Measurements from ENCODE around the gene SLC40A1. TPM values are rescaled to one million over a fixed set of nuclear protein-coding genes. Genes with fewer than 3 reads are reported as not detected.

The SLC40A1 gene
- total and polyA plus RNA-seq, 2 of the 13 experiments (the other 11 are each of a cell fraction or from before 2014, with no cell fraction given): 10.6 to 24.9 TPM

DNA sequence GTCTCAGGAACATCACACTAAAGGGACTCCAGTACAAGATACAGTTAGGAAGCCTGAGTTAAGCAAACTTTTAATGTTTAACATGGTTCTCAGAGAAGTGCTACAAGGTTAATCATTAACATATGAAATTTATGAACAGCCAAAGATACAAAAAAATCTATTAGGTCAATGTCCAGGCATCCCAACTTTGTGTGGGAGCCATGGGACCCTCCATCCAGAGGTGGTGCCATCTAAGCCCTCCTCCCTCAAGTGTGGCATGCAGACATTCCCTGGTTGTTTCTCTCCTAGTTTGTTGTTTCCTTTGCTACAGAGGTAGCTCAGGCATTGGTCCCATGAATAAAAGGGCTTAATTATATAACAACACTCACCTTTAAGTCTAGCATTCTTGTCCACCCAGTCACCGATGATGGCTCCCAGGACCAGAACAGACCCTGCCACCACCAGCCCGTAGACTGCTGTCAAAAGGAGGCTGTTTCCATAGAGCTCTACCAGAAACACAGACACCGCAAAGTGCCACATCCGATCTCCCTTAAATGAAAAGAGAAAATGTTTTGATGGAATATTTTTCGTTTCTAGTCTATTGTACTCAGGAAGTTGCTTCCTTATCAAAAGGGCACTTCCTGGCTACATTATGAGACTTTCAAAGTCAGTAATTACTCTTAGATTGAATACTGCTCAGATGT lies 5.7 kb downstream of the SLC40A1 start (continued):
- TF ChIP-seq, protein P1, sequence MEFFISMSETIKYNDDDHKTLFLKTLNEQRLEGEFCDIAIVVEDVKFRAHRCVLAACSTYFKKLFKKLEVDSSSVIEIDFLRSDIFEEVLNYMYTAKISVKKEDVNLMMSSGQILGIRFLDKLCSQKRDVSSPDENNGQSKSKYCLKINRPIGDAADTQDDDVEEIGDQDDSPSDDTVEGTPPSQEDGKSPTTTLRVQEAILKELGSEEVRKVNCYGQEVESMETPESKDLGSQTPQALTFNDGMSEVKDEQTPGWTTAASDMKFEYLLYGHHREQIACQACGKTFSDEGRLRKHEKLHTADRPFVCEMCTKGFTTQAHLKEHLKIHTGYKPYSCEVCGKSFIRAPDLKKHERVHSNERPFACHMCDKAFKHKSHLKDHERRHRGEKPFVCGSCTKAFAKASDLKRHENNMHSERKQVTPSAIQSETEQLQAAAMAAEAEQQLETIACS (CRISPR knock-in tag; IDR thresholded peaks at IDR 0.05): no peak
- TF ChIP-seq SIN3B (IDR thresholded peaks at IDR 0.05; ENCODE audit: low read length) (no peak), NR1H2 (CRISPR knock-in tag; IDR thresholded peaks at IDR 0.05; ENCODE audit: borderline replicate concordance, low read depth) (no peak), KLF16 (CRISPR knock-in tag; IDR thresholded peaks at IDR 0.05) (no peak), ASH2L (IDR thresholded peaks at IDR 0.05; ENCODE audit: insufficient read length, low read depth, low read length) (no peak), ELK4 (CRISPR knock-in tag; IDR thresholded peaks at IDR 0.05; ENCODE audit: borderline replicate concordance) (no peak), THAP11 (CRISPR knock-in tag; IDR thresholded peaks at IDR 0.05) (no peak), ETV6 (CRISPR knock-in tag; conservative IDR thresholded peaks at IDR 0.05) (no peak), CHD2 (IDR thresholded peaks at IDR 0.05; ENCODE audit: low read depth, low read length) (no peak), ZNF619 (CRISPR knock-in tag; IDR thresholded peaks at IDR 0.05) (no peak), ZNF333 (CRISPR knock-in tag; IDR thresholded peaks at IDR 0.05; ENCODE audit: borderline replicate concordance) (no peak), FOSL1 (CRISPR knock-in tag; IDR thresholded peaks at IDR 0.05; ENCODE audit: borderline replicate concordance) (no peak), ZNF704 (CRISPR knock-in tag; IDR thresholded peaks at IDR 0.05; ENCODE audit: borderline replicate concordance) (no peak), GPN1 (CRISPR knock-in tag; IDR thresholded peaks at IDR 0.05; ENCODE audit: borderline replicate concordance) (no peak), MZF1 (CRISPR knock-in tag; IDR thresholded peaks at IDR 0.05; ENCODE audit: borderline replicate concordance) (no peak)
- TF ChIP-seq, protein P2, sequence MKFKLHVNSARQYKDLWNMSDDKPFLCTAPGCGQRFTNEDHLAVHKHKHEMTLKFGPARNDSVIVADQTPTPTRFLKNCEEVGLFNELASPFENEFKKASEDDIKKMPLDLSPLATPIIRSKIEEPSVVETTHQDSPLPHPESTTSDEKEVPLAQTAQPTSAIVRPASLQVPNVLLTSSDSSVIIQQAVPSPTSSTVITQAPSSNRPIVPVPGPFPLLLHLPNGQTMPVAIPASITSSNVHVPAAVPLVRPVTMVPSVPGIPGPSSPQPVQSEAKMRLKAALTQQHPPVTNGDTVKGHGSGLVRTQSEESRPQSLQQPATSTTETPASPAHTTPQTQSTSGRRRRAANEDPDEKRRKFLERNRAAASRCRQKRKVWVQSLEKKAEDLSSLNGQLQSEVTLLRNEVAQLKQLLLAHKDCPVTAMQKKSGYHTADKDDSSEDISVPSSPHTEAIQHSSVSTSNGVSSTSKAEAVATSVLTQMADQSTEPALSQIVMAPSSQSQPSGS (CRISPR knock-in tag; IDR thresholded peaks at IDR 0.05): no peak
- TF ChIP-seq, protein P3, sequence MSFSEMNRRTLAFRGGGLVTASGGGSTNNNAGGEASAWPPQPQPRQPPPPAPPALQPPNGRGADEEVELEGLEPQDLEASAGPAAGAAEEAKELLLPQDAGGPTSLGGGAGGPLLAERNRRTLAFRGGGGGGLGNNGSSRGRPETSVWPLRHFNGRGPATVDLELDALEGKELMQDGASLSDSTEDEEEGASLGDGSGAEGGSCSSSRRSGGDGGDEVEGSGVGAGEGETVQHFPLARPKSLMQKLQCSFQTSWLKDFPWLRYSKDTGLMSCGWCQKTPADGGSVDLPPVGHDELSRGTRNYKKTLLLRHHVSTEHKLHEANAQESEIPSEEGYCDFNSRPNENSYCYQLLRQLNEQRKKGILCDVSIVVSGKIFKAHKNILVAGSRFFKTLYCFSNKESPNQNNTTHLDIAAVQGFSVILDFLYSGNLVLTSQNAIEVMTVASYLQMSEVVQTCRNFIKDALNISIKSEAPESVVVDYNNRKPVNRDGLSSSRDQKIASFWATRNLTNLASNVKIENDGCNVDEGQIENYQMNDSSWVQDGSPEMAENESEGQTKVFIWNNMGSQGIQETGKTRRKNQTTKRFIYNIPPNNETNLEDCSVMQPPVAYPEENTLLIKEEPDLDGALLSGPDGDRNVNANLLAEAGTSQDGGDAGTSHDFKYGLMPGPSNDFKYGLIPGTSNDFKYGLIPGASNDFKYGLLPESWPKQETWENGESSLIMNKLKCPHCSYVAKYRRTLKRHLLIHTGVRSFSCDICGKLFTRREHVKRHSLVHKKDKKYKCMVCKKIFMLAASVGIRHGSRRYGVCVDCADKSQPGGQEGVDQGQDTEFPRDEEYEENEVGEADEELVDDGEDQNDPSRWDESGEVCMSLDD (CRISPR knock-in tag; IDR thresholded peaks at IDR 0.05; ENCODE audit: borderline replicate concordance): no peak
- TF ChIP-seq, protein P4, sequence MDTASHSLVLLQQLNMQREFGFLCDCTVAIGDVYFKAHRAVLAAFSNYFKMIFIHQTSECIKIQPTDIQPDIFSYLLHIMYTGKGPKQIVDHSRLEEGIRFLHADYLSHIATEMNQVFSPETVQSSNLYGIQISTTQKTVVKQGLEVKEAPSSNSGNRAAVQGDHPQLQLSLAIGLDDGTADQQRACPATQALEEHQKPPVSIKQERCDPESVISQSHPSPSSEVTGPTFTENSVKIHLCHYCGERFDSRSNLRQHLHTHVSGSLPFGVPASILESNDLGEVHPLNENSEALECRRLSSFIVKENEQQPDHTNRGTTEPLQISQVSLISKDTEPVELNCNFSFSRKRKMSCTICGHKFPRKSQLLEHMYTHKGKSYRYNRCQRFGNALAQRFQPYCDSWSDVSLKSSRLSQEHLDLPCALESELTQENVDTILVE (CRISPR knock-in tag; IDR thresholded peaks at IDR 0.05): 0 out of 2 replicates have a peak, but pooled peaks have one; percentile 15
- TF ChIP-seq, protein P5, sequence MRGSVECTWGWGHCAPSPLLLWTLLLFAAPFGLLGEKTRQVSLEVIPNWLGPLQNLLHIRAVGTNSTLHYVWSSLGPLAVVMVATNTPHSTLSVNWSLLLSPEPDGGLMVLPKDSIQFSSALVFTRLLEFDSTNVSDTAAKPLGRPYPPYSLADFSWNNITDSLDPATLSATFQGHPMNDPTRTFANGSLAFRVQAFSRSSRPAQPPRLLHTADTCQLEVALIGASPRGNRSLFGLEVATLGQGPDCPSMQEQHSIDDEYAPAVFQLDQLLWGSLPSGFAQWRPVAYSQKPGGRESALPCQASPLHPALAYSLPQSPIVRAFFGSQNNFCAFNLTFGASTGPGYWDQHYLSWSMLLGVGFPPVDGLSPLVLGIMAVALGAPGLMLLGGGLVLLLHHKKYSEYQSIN (CRISPR knock-in tag; IDR thresholded peaks at IDR 0.05; ENCODE audit: borderline replicate concordance): no peak
